Cardiac septum (tissue), 1 donor: ENCODE data around the gene SCGB1C1. TPM values are rescaled to one million over a fixed set of nuclear protein-coding genes. Genes with fewer than 3 reads are reported as not detected.
A peak's percentile ranks its signal among the peaks of the same experiment; 100 is the strongest.
"Not testable (repeated sequence)": the region's sequence is repeated elsewhere in the genome, so short reads cannot be mapped to it uniquely, and the experiment has no call there.

Experiments
- DNase-seq: peaks from one replicate; pipeline ENCODE4 v3.0.0-alpha.2; 2020; ENCODE audit warnings: low spot score
- intact Hi-C: fragments of 100-400 bp; cut with DNase I; formaldehyde crosslinking; loops from one replicate; pipeline ENCODE4 v1.14.0; 2022
- total RNA-seq: library from RNA; stranded (reverse); fragmentation: NEBNext Ultra II Directional; extraction: Animal tissue kit (Norgen Biotek cat#: 25700); gene quantifications from one replicate; pipeline ENCODE4 v1.2.1, GENCODE V29; 2021
- donor health status: DM: no; HTN: no; CAD: no.

Gene SCGB1C1
- total RNA-seq, 1 donor from 2014 or later: not detected

DNA sequence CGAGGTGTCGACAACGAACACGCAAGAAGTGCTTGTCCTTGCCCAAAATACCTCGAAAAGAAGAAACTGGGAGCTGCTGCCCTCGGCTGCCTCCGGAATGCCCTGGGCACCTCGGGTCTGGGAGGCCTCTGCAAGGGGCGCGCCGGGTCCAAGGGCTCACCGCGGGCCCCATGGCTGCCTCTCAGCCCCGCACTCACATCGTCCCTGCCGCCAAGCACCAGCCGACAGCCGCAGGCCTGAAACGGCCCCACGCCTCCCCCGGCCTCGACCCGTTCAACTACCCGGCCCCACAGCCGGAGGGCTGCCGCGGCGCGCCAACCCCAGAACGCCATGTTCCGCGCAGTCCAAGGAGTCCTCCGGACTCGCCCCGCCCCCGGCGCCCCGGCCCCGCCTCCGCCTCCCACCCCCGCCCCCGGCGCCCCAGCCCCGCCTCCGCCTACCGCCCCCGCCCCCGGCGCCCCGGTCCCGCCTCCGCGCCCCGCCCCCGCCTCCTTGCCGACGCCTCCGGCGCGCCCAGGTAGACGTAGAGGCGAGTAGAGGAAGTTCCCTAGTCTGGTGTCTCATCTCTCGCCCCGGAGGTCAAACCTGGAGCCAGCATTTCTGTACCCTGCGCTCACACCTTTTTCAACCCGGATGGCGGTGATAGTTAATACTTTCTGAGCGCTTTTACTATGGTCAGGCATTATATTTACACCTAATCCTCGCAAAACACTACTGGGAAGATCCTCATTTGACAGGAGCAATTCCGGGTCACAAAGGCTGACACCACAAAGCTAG lies 43.3 kb downstream of the SCGB1C1 start, which contains the start of gene SIRT3:
Gene SIRT3, minus strand, starts transcription at position 346 of the 777 bp plus-strand sequence. Its CDS starts 14 bp downstream, at position 332.
- DNase-seq: peak; percentile 95
- intact Hi-C loops: loop anchor here (1.0 to 10.0 kb wide), 2 partner anchors 28 to 269 kb away; partner anchors contain the start of gene RNH1

DNA sequence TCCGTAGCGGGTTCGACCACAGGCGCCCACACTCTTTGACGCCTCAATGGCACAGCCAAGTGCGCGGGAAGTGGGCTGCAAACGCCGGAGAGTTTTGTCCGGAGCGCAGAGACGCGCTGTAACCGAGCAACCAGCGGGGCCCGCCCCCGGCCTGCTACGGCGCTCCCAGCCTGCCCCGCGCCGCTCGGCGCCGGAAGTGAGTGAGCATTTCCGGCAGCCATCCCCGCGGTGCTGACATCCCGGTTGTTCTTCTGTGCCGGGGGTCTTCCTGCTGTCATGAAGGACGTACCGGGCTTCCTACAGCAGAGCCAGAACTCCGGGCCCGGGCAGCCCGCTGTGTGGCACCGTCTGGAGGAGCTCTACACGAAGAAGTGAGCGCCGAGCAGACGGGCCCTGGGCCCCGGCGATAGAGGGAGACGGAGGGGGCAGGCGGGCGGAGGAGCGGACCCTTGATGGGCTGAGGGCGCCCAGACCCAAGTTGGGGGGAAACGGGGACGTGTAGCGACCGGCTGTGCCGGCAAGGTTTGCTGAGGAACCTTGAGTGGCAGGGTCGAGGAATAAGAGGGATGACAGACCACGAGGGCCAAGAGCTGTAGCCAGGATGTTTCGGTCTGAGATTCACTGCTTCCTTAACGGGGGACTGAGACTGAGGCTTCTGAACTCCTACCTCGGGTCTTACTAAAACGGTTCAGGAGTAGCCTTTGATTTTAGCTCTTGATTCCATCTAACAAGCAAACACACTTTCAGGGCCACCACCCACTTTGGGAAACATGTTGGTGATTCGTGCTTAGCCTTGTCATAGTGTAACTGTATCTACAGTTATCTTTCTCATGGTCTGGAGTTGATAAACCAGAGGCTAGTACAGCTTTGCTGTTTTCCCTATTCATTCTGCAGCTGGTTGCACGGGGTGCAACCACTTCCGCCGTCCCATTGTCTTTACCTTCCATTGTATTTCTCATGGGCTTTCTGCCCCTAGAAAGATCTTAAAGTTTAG lies 44.2 kb downstream of the SCGB1C1 start, which contains the start of gene PSMD13:
Gene PSMD13, plus strand, starts transcription at position 203 of the 994 bp plus-strand sequence. Its CDS starts 74 bp downstream, at position 277.
- intact Hi-C loops: loop anchor here (1.0 to 10.0 kb wide), 2 partner anchors 29 to 268 kb away; partner anchors contain the start of gene RNH1
- DNase-seq: peak; percentile 96

DNA sequence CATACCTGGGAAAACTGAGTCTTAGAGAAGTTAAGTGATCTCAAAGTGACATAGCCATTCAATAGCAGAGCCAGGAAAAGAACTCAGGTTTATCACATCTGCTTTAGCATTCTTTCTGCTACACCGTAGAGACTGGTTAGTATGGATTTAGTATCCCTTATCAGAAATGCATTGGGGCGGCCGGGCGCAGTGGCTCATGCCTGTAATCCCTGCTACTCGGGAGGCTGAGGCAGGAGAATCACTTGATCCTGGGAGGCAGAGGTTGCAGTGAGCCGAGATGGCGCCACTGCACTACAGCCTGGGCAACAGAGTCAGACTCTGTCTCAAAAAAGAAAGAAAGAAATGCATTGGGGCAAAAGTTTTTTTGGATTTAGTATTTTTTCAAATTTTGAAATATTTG lies 45.5 kb downstream of the SCGB1C1 start:
- DNase-seq: not testable (repeated sequence)
- intact Hi-C loops: loop anchor here (10.0 kb wide), 1 partner anchor 266 kb away; the partner anchor contains the start of gene RNH1

DNA sequence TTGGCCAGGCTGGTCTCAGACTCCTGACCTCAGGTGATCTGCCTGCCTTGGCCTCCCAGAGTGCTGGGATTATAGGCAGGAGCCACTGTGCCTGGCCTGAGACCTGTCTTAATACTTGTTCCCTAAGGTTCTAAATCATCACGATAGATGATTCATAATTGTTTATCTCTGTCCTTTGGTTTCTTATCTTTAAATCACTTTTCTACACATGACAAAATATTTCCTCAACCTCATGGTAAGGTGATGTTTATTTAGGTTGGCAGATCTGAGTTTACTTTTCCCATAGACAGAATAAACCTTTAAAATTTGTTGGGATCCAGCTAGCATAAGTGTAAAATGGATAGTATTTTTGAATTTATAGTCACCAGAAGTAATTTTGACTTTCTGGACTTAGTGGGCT lies 47.4 kb downstream of the SCGB1C1 start:
- DNase-seq: no peak
- intact Hi-C loops: no loop called here

- intact Hi-C loops: no loop called here
These were observed 48.8 kb downstream of the SCGB1C1 start for GRCh38 chr11:241634-242033.

More at GRCh38 chr11:241634-242033, 48.8 kb downstream of the SCGB1C1 start:
- no peak for DNase-seq

Other genes starting within 250 kb of the SCGB1C1 start
- gene BET1L, start 14.3 kb downstream of the SCGB1C1 start, total RNA-seq: 24.9 TPM
- 63.4 TPM for gene RIC8A, start 14.6 kb downstream of the SCGB1C1 start, total RNA-seq
- 27.0 TPM for gene SIRT3, start 43.3 kb downstream of the SCGB1C1 start, total RNA-seq
- 87.5 TPM for gene PSMD13, start 43.9 kb downstream of the SCGB1C1 start, total RNA-seq
- gene NLRP6, start 85.3 kb downstream of the SCGB1C1 start, total RNA-seq: 0.19 TPM
- gene PGGHG, start 96.0 kb downstream of the SCGB1C1 start, total RNA-seq: 11.0 TPM
- gene IFITM5, start 106.4 kb downstream of the SCGB1C1 start, total RNA-seq: not detected
- gene IFITM2, start 114.7 kb downstream of the SCGB1C1 start, total RNA-seq: 215 TPM
- gene IFITM1, start 121.0 kb downstream of the SCGB1C1 start, total RNA-seq: 123 TPM
- gene IFITM3, start 127.8 kb downstream of the SCGB1C1 start, total RNA-seq: 260 TPM
- 0.24 TPM for gene B4GALNT4, start 176.4 kb downstream of the SCGB1C1 start, total RNA-seq
- 0.83 TPM for gene PKP3, start 201.1 kb downstream of the SCGB1C1 start, total RNA-seq
- 33.3 TPM for gene SIGIRR, start 221.9 kb downstream of the SCGB1C1 start, total RNA-seq
- 0.38 TPM for gene ANO9, start 248.9 kb downstream of the SCGB1C1 start, total RNA-seq